SK-N-MC (cell line): ENCODE results near the gene CGB5.

ENCODE experiments used
- DNase-seq: peaks from one replicate; pipeline ENCODE4 v3.0.0-alpha.2; 2011; ENCODE audit warnings: low read depth, low spot score
- H3K27ac ChIP-seq: fragments of 200-600 bp; sonication (generic); 2 replicates; pipeline ENCODE4 v1.5.1; 2016; ENCODE audit warnings: mixed run types
- H3K36me3 ChIP-seq: fragments of 200-600 bp; sonication (generic); 2 replicates; pipeline ENCODE4 v1.6.1; 2017; ENCODE audit warnings: antibody characterized with exemption, low read length, mixed read lengths; ENCODE audit not compliant: insufficient read depth
- H3K4me3 ChIP-seq: fragments of 200-600 bp; sonication (generic); 2 replicates; pipeline ENCODE4 v1.5.1; 2016
- H3K9ac ChIP-seq: fragments of 200-600 bp; sonication (generic); 2 replicates; pipeline ENCODE4 v1.8.0; 2017; ENCODE audit warnings: mixed run types, mixed read lengths; ENCODE audit not compliant: insufficient read length
- H3K9me3 ChIP-seq: fragments of 200-600 bp; sonication (generic); 2 replicates; pipeline ENCODE4 v1.6.1; 2017; ENCODE audit warnings: low read depth, mild to moderate bottlenecking, antibody characterized with exemption, low read length, moderate library complexity, mixed read lengths
- EZH2 ChIP-seq: fragments of 200-600 bp; sonication (generic); IDR thresholded peaks from one replicate; pipeline ENCODE4 v1.6.1; 2017; ENCODE audit warnings: antibody characterized with exemption
- FOXP2 ChIP-seq: optimal IDR thresholded peaks from 2 replicates; pipeline ENCODE3; 2011; ENCODE audit warnings: mild to moderate bottlenecking, moderate library complexity; ENCODE audit not compliant: insufficient read depth; ENCODE audit errors: extremely low read length, control extremely low read depth
- POLR2AphosphoS5 ChIP-seq: IDR thresholded peaks from 2 replicates; pipeline ENCODE4 v1.6.1; 2012; ENCODE audit warnings: mild to moderate bottlenecking, low read depth, low read length, borderline replicate concordance

CGB5 gene

DNA sequence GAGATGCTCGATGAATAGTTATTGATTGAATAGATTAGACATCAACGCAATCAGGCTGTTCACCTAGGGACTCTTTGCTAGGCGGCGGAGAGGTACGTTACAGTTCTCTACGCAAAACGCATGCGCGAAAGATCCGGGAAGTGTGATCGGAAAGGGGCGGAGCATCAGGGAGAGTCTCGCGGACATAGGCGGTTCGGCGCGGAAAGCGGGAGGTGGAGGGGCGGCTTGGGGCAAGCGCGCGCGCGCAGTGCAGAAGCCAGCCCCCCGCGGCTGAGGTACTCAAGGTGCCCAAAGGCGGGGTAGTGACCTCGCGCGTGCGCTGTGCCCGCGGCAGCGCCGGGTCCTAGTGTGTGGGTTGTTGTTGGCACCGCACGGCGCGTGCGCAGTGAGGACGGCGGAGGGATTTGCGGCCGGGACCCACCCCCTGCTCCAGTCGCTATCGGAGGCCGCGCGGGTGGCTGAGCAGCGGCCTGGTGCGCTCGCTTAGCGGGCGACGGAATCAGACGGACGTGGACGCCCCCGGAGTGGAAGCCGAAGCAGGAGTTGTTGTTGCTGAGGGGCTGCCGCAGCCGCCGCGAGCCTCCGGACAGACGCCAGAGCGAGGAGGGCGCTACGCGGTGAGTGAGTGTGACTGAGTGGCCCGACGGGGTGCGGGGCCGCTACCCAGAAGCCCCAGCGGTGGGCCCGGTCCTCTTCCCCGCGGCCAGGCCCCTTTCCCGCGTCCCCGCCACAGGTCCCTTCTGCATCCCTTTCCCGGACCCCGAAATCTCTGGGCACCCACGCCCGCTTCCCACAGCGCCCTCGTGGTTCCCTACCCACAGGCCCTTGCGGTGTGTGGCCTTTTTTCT, 41.6 kb downstream of the CGB5 start, which contains the start of gene SNRNP70:
TSS of gene SNRNP70 (plus strand) at position 432 of the 848 bp plus-strand sequence. CDS start 964 bp downstream, outside the sequence.
- Histone ChIP-seq H3K9me3 (no peaks in the 10 kb centered on the region), H3K4me3 (peak within 1 kb of the TSS; percentile 100), H3K36me3 (peaks cover 41% of the 10 kb centered on the region), H3K9ac (peak within 1 kb of the TSS; percentile 99), H3K27ac (peak within 1 kb of the TSS; percentile 96)
- TF ChIP-seq POLR2AphosphoS5 (peak; percentile 91), FOXP2 (peak; percentile 88), EZH2 (no peak)
- DNase-seq: peak; percentile 93

- peaks cover 47% of the 10 kb centered on the region for H3K36me3 ChIP-seq
- H3K9ac ChIP-seq: peak overlapping the region; percentile 99
- no peak for TF ChIP-seq POLR2AphosphoS5
- TF ChIP-seq FOXP2: no peak
- TF ChIP-seq EZH2: no peak
- no peak for DNase-seq
- H3K4me3 ChIP-seq: peak overlapping the region; percentile 100
- H3K9me3 ChIP-seq: no peaks in the 10 kb centered on the region
- peak overlapping the region; percentile 96 for H3K27ac ChIP-seq
Observed at GRCh38 chr19:49085868-49086232, 42.2 kb downstream of the CGB5 start.

DNA sequence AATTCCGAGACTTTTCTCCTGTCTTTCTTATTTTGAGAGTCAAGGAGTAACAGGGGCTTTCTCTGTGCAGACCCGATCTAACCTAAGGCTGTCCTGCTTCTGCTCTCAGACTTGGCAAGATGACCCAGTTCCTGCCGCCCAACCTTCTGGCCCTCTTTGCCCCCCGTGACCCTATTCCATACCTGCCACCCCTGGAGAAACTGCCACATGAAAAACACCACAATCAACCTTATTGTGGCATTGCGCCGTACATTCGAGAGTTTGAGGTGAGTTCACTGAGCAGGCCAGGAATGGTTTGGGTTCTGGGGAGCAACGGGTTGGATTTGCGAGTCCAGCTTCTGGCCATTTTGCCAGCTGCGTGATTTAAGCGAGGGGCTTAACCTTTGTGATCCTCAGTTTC, 42.6 kb downstream of the CGB5 start:
- Histone ChIP-seq H3K9me3 (no peaks in the 10 kb centered on the region), H3K36me3 (peaks cover 51% of the 10 kb centered on the region), H3K9ac (peak overlapping the region; percentile 99), H3K27ac (peak overlapping the region; percentile 96; the same call in 1 of the 2 replicates), H3K4me3 (peak overlapping the region; percentile 100)
- TF ChIP-seq EZH2: no peak
- TF ChIP-seq POLR2AphosphoS5: no peak
- TF ChIP-seq FOXP2: no peak
- no peak for DNase-seq

DNA sequence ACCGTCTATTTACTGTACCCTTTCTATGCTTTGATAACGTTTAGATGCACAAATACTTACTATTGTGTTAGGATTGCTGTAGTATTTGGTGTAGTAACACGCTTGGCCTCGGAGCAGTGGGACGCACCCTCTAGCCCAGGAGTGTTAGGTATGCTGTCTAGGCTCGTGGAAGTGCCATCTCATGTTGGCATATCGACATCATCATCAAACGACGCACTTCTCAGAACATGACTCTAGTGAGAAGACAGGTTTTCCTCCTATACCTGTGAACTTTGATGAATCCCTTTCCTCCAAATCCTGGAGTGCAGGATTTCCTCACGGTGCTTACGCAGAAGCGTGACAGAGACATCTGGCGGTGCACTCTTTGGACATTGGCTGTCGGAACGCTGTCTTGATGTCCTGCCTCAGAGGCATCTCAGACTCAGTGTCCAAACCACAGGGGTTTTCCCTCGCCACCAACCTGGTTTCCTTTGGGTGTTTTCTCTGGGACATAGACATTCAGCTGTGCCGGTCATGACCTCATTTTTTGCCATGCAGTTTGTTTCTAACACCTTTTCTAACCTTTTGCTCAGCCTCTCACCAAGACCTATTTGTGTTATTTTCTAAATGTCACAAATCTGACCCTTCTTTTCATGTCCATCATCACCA, 47.9 kb downstream of the CGB5 start:
- no peak overlapping the region for H3K4me3 ChIP-seq
- H3K9me3 ChIP-seq: no peaks in the 10 kb centered on the region
- TF ChIP-seq FOXP2: no peak
- TF ChIP-seq EZH2: no peak
- TF ChIP-seq POLR2AphosphoS5: no peak
- H3K9ac ChIP-seq: no peak overlapping the region
- H3K27ac ChIP-seq: no peak overlapping the region
- no peak for DNase-seq
- H3K36me3 ChIP-seq: peaks cover 92% of the 10 kb centered on the region

DNA sequence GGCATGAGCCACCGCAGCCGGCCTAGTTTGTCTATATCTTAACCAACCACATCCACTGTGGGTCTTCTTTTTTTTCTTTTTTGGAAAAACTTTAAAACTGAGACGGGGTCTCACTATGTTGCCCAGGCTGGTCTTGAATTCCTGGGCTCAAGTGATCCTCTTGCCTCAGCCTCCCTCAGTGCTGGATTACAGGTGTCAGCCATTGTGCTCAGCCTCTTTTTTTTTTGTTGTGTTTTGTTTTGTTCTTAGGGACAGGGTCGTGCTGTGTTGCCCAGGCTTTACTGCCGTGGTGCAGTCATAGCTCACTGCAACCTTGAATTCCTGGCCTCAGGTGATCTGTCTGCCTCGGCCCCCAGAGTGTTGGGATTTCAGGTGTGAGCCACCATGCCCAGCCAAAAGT, 49.0 kb downstream of the CGB5 start:
- Histone ChIP-seq H3K4me3 (no peak overlapping the region), H3K9me3 (no peaks in the 10 kb centered on the region), H3K27ac (no peak overlapping the region), H3K9ac (no peak overlapping the region), H3K36me3 (peaks cover 92% of the 10 kb centered on the region)
- no peak for TF ChIP-seq EZH2
- TF ChIP-seq FOXP2: no peak
- TF ChIP-seq POLR2AphosphoS5: no peak
- DNase-seq: no peak
